HG03460 (cell line): ENCODE measurements around the gene CMA1.
A peak's percentile ranks its signal among the peaks of the same experiment; 100 is the strongest.
"Not testable (repeated sequence)": the region's sequence is repeated elsewhere in the genome, so short reads cannot be mapped to it uniquely, and the experiment has no call there.

ENCODE experiments used
- ATAC-seq: cut with Tn5 transposase; IDR thresholded peaks from one replicate; pipeline ENCODE4 v1.9.1; 2021; ENCODE audit not compliant: unreplicated experiment

The CMA1 gene

DNA sequence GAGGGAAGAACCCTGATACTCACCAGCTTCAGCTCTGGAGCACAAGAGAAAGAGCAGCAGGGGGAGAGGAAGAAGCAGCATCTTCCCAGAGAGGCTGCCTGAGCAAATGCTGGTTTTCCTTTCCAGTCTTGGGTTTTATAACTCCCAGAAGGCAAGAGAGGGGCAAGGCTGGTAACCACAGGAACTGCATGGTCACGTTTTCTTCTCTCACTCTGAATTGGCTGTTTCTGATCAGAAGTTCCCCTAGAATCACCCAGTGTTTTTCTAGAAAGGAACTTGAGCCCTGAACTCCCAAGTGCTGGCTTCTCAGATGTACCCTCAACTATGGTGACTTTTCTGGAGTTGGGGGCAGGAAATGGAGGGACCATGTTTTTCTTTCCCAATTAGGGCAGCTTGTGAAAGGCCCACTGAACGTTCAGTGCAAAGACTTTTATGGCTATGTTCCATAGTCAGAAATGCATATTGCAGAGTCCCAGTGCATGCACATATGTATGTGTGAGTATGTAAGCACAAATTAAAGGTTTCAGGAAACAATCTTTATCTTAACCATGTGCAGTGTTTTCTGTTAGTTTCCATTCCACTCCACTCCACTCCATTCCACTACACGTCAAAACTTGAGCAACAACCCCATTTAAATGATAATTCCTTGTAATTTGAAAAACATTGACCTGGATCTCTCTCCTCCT, at the start of gene CMA1:
CMA1 (minus strand) TSS at position 111 of the 686 bp plus-strand sequence; CDS start at position 81, 30 bp downstream.
- ATAC-seq = no peak

- no peak for ATAC-seq
These were observed 48.7 kb upstream of the CMA1 start for GRCh38 chr14:24556756-24557155.

DNA sequence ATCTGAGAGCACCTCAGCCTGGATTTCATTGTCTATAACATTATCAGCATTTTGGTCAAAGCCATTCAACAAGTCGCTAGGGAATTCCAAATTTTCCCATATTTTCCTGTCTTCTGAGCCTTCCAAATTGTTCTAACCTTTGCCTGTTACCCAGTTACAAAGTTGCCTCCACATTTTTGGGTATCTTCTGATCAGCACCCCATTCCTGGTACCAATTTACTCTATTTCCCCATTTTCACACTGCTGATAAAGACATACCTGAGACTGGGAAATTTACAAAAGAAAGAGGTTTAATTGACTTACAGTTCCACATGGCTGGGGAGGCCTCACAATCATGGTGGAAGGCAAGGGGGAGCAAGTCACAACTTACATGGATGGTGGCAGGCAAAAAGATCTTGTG, 41.0 kb upstream of the CMA1 start:
- ATAC-seq = not testable (repeated sequence)

DNA sequence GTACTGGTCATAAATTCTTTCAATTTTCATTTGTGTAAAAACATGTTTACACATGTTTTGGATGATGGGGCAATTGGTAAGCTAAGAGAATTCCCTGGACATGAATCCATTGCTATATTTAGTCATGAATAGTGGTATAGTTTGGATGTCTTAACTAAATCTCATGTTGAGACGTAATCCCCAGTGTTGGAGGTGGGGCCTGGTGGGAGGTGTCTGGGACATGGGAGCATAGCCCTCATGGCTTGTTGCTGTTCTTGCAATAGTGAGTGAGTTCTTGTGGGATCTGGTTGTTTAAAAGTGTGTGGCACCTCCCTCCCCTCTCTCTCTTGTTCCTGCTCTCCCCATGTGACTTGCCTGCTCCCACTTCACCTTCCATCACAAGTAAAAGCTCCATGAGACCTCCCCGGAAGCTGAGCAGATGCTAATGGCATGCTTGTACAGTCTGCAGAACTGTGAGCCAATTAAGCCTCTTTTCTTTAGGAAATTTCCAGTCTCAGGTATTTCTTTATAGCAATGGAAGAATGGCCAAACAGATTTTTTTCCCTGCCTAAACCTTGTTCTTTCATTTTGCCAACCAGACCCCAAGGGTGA, 34.4 kb upstream of the CMA1 start:
- ATAC-seq = no peak

GRCh38 chr14:24535737-24536136, 27.7 kb upstream of the CMA1 start:
- no peak for ATAC-seq

DNA sequence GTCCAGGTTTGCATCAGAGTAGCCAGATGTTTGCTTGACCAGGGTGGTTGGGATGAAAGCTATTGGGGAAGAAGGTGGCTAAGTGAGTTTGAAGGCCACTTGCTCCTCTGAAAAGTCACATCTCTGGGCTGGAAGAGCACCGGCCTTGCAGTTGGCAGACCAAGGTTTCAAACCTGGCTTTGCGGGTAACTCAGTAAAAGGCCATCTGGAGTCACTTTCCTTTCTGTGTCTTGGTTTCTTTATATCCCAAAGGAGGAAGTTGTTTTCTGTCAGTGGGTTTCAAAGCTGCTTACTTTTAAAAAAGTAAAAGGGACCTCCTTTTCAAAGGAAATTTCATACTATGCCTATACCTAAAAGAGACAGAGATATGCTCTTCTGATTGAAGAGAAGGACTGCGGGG, 26.2 kb upstream of the CMA1 start:
- no peak for ATAC-seq

- ATAC-seq = not testable (repeated sequence)
These were observed 18.0 kb upstream of the CMA1 start for GRCh38 chr14:24525877-24526620.

DNA sequence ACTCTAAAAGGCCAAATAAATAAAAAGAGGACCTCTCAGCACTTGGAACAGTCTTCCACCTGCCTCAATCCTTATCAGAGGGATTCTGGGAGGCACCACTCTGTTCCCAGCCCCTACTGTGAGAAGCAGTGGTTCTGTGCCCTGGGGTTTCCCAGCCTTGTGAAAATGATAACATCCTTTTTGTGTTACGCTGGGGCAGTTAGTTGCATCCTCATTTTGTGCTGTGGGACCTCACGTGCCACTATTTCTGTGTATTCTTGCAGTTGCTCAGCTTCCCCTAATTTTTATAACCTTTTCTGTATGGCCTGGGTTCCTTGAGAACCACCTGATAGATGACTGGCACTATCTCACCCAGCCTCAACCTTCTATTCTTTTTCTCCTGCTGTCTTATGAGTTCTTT, 10.8 kb upstream of the CMA1 start:
- ATAC-seq = no peak

GRCh38 chr14:24514209-24514608, 6.1 kb upstream of the CMA1 start:
- ATAC-seq = no peak

GRCh38 chr14:24513009-24513408, 4.9 kb upstream of the CMA1 start:
- ATAC-seq = no peak

DNA sequence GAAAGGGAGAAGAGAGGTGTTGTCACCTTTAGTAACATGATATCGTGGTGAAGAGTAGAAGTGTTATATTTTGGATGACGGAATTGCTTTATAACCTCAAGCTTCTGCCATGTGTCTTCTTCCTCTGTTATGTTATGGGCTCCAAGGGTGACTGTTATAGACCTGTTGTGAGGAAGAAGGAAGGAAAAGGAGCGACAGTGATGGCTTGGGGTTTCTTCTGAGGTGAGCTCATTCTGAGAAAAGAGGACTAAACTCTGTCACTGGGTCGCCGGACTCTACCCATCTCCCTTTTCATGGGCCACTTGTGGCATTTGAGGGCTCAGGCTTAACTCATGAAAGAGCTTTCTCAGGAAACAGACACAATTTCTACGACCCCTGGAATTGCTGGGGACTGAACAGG, 1.6 kb downstream of the CMA1 start:
- no peak for ATAC-seq

DNA sequence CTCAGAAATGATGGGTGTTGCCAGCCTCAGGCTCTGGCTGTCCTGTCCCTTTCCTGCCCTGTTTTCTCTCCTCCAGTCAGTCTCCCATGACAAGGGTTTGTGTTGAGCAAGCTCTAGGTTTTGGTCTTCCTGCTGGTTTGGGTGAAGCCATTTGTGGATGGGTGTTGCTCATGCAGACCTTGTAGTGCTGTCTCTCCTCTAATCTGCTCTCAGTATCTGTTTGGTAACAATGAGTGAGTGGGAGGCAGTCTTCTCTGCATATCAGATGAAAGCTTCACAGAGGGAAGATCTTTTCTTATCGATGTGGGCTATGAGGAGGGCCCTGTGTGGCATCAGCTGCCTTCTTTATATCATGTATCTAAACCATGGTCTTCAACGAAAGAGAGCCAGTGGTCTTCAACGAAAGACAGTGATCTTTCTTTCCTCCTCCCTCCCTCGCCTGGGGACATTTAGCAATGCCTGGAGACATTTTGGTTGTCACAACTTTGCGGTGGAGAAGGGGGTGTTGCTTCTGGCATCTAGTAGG, 3.6 kb downstream of the CMA1 start:
- ATAC-seq = no peak

DNA sequence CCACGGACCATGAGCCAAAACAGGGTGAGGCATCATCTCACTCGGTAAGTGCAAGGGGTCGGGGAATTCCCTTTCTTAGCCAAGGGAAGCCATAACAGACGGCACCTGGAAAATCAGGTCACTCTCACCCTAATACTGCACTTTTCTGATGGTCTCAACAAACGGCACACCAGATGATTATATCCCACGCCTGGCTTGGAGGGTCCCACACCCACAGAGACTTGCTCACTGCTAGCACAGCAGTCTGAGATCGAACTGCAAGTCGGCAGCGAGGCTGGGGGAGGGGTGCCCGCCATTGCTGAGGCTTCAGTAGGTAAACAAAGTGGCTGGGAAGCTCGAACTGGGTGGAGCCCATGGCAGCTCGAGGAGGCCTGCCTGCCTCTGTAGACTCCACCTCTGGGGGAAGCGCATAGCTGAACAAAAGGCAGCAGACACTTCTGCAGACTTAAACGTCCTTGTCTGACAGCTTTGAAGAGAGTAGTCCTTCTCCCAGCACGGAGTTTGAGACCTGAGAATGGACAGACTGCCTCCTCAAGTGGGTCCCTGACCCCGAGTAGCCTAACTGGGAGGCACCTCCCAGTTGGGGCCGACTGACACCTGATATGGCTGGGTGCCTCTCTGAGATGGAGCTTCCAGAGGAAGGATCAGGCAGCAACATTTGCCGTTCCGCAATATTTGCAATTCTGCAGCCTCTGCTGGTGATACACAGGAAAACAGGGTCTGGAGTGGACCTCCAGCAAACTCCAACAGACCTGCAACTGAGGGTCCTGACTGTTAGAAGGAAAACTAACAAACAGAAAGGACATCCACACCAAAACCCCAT, 16.3 kb downstream of the CMA1 start:
- not testable (repeated sequence) for ATAC-seq

DNA sequence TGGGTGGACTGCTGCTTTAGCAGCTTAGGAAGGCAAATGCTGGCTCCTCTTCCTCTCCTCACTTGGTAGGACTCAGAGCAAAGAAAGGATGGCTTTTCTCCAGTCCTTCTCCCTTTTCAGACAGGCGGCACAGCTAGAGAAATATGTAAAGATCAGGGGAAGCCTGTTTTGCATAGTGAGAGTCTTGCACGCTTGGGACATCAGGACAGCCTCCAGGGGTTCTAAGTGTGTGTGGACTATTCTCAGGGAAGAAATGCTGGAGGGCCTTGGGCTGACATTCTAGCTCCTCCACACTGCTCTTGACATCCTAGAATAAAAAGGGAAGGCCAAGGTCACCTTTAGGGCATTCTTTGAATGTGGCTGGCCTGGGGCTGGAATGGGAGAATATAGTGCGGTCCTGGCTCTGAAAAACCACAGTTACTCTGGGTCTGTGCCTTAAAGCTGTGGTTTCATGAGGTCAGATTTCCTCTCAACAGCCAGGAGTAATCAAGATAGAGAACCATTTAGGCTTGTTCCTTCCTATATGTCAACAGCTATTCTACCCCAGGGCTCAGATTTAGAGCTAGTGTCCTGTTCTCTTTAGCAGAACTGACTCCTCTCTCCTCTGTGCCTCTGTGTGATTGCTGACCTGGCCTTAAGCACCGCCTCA, 24.3 kb downstream of the CMA1 start:
- no peak for ATAC-seq

DNA sequence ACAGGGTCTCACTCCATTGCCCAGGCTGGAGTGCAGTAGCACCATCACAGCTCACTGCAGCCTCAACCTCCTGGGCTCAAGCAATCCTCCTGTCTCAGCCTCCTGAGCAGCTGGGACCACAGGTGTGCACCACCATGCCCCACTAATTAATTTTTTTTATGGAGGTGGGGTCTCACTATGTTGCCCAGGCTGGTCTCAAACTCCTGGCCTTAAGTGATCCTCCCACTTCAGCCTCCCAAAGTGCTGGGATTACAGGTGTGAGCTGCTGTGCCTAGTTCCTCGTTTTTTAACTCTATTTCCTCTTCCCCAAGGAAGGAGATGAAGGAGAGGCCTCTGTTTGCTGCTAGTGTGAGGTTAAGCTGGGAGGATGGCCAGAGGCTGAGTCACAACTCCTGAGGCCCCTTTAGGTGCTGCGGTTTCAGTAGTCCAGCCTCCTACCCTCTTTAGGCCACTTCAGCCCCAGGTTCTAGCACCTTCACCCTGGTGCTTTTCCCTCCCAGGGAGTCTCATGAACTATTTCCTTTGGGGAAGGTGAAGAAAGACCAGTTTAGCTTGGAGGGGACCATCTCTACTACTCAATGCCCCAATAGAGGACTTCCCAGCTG, 25.3 kb downstream of the CMA1 start:
- ATAC-seq = not testable (repeated sequence)

DNA sequence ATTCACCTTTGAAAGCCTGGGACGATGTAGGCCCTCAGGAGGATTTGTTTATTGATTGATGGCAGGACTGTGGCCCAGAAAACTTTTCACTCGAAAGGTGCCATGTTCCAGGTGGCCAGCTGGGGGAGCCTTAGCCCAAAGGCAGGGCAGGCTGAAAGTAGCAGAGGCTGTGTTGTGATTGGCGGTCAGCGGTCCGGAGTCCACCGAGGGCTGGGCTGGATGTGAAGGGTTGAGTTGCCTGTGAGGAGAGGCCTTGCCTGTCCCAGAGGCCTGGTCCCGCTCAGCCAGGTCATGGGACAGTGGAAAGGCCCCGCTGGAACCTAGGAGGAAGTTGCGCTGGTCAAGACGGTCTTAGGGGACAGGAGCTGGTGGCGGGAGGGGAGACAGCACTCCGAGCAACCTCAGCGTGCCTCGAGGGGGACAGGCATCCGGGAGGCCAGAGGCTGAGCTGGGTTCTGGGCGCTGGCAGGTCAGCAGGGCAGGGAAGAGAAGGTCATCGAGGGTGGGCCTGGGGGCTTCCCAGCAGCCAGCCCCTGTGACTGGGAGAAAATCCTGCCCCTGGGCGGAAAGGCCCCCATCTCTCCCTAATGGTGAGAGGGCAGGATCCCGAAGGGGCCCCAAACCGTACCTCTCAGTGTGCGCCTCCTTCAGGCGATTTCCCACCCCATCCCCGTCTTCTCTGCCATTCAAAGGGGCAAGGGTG, 26.3 kb downstream of the CMA1 start:
- ATAC-seq = peak; percentile 85

DNA sequence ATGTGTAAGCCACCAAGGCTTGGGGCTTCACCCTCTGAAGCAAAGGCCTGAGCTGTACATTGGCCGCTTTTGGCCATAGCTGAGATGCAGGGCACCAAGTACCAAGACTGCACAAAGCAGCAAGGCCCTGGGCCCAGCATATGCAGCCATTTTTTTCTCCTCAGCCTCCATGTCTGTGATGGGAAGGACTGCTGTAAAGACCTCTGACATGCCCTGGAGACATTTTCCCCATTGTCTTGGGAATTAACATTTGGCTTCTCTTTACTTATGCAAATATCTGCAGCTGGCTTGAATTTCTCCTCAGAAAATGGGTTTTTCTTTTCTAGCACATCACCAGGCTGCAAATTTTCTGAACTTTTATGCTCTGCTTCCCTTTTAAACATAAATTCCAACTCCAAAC, 28.1 kb downstream of the CMA1 start:
- ATAC-seq = not testable (repeated sequence)

GRCh38 chr14:24475261-24475660, 32.8 kb downstream of the CMA1 start:
- ATAC-seq = no peak

- ATAC-seq = no peak
These were observed 34.9 kb downstream of the CMA1 start for GRCh38 chr14:24473211-24473610.

DNA sequence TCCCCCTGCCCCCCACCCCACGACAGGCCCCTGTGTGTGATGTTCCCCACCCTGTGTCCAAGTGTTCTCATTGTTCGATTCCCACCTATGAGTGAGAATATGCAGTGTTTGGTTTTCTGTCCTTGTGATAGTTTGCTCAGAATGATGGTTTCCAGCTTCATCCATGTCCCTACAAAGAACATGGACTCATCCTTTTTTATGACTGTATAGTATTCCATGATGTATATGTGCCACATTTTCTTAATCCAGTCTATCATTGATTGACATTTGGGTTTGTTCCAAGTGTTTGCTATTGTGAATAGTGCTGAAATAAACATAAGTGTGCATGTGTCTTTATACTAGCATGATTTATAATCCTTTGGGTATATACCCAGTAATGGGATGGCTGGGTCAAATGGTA, 37.6 kb downstream of the CMA1 start:
- not testable (repeated sequence) for ATAC-seq
